Fibroblast of lung (primary cell): Measurements from ENCODE around the gene FTCDNL1. TPM values are rescaled to one million over a fixed set of nuclear protein-coding genes. Genes with fewer than 3 reads are reported as not detected.

Experiments
- DNase-seq, 2 donors: peaks; one replicate each; pipeline versions ENCODE4 v3.0.0 to v3.0.0-alpha.2; 2010; ENCODE audit warnings: low read depth in 2 of 2
- H2AFZ ChIP-seq: 2 replicates; pipeline ENCODE4 v1.5.1; 2012; ENCODE audit warnings: low read length, control low read depth, inconsistent platforms
- H3K27ac ChIP-seq: 2 replicates; pipeline ENCODE4 v1.5.1; 2011; ENCODE audit warnings: low read length, control low read depth; ENCODE audit not compliant: insufficient read depth
- H3K27me3 ChIP-seq: 2 replicates; pipeline ENCODE4 v1.5.1; 2011; ENCODE audit warnings: mild to moderate bottlenecking, low read length; ENCODE audit not compliant: control insufficient read depth, insufficient read depth
- H3K36me3 ChIP-seq: 2 replicates; pipeline ENCODE4 v1.5.1; 2011; ENCODE audit warnings: low read length; ENCODE audit not compliant: control insufficient read depth, insufficient read depth
- H3K4me1 ChIP-seq: 2 replicates; pipeline ENCODE4 v1.5.1; 2011; ENCODE audit warnings: low read length; ENCODE audit not compliant: control insufficient read depth, insufficient read depth; ENCODE audit errors: extremely low read depth
- H3K4me2 ChIP-seq: 2 replicates; pipeline ENCODE4 v1.5.1; 2011; ENCODE audit warnings: low read length, control low read depth; ENCODE audit not compliant: insufficient read depth; ENCODE audit errors: extremely low read depth
- H3K4me3 ChIP-seq, 4 experiments: fragments of 200-600 bp in 1 of 4; sonication (generic) in 1 of 4; replicated peaks in 1 of 4; 2 replicates each; pipeline ENCODE4 v1.5.1; 2011 to 2016; ENCODE audit warnings: low read length in 4 of 4, low read depth in 3 of 4, mild to moderate bottlenecking in 3 of 4, control low read depth in 2 of 4, inconsistent platforms in 1 of 4, mixed read lengths in 1 of 4; ENCODE audit not compliant: insufficient read depth in 1 of 4; ENCODE audit errors: control extremely low read depth in 1 of 4
- H3K79me2 ChIP-seq: 2 replicates; pipeline ENCODE4 v1.5.1; 2012; ENCODE audit warnings: mild to moderate bottlenecking, low read length, inconsistent platforms; ENCODE audit not compliant: control insufficient read depth, insufficient read depth
- H3K9ac ChIP-seq: 2 replicates; pipeline ENCODE4 v1.5.1; 2011; ENCODE audit warnings: mild to moderate bottlenecking, low read length, control low read depth; ENCODE audit not compliant: insufficient read depth
- H3K9me3 ChIP-seq: 2 replicates; pipeline ENCODE4 v1.5.1; 2012; ENCODE audit warnings: low read depth, low read length; ENCODE audit not compliant: control insufficient read depth, insufficient read depth
- H4K20me1 ChIP-seq: 2 replicates; pipeline ENCODE4 v1.5.1; 2011; ENCODE audit warnings: low read length; ENCODE audit not compliant: control insufficient read depth, insufficient read depth; ENCODE audit errors: extremely low read depth
- CTCF ChIP-seq, 2 donors: IDR thresholded peaks in 1 of 2; conservative IDR thresholded peaks in 1 of 2; 1 replicate in 1 of 2; 2 replicates in 1 of 2; pipeline ENCODE4 v1.5.1; 2011 to 2012; ENCODE audit warnings: low read length in 2 of 2, control low read depth in 1 of 2, inconsistent platforms in 1 of 2, low read depth in 1 of 2, mild to moderate bottlenecking in 1 of 2
- EZH2 ChIP-seq: IDR thresholded peaks from 2 replicates; pipeline ENCODE4 v1.5.1; 2012; ENCODE audit warnings: low read length, control low read depth, mild to moderate bottlenecking; ENCODE audit errors: missing control alignments
- polyA plus RNA-seq, 2 donors: library from polyadenylated mRNA; depleted of rRNA in 1 of 2; stranded (reverse) in 1 of 2; unstranded in 1 of 2; fragments of >200 nt; gene quantifications; 2 replicates each; pipeline ENCODE4 v1.2.1, GENCODE V29; 2011 to 2012; ENCODE audit warnings: missing spikeins in 1 of 2
- total RNA-seq: library from RNA; depleted of rRNA; stranded (reverse); fragments of >200 nt; gene quantifications from 2 replicates; pipeline ENCODE4 v1.2.1, GENCODE V29; 2014

FTCDNL1 gene
- total and polyA plus RNA-seq, 2 donors (not counting 1 experiment from before 2014, with no cell fraction given) = 1.0 to 3.6 TPM

- Histone ChIP-seq H3K4me1 (no peaks in the 10 kb centered on the region), H3K4me3 (no peak overlapping the region), H3K9ac (no peak overlapping the region), H3K79me2 (no peaks in the 10 kb centered on the region), H3K4me2 (no peak overlapping the region), H3K36me3 (no peaks in the 10 kb centered on the region), H2AFZ (no peak overlapping the region), H3K27ac (no peak overlapping the region), H3K27me3 (no peaks in the 10 kb centered on the region), H4K20me1 (no peaks in the 10 kb centered on the region), H3K9me3 (no peaks in the 10 kb centered on the region)
- TF ChIP-seq EZH2 (no peak), CTCF (conservative IDR thresholded peaks at IDR 0.05 in 1 of 2, IDR thresholded peaks at IDR 0.05 in 1 of 2; ENCODE audit: low read depth in 1 of 2, low read length in 2 of 2) (no peak)
- DNase-seq = no peak
Measured at GRCh38 chr2:199883474-199884212, 32.7 kb upstream of the FTCDNL1 start.

- Histone ChIP-seq H3K9me3 (no peaks in the 10 kb centered on the region), H4K20me1 (no peaks in the 10 kb centered on the region), H2AFZ (no peak overlapping the region), H3K27me3 (no peaks in the 10 kb centered on the region), H3K9ac (no peak overlapping the region), H3K4me1 (no peaks in the 10 kb centered on the region), H3K4me3 (no peak overlapping the region), H3K36me3 (no peaks in the 10 kb centered on the region), H3K79me2 (no peaks in the 10 kb centered on the region), H3K4me2 (no peak overlapping the region), H3K27ac (no peak overlapping the region)
- no peak for TF ChIP-seq EZH2
- no peak for TF ChIP-seq CTCF (conservative IDR thresholded peaks at IDR 0.05 in 1 of 2, IDR thresholded peaks at IDR 0.05 in 1 of 2; ENCODE audit: low read depth in 1 of 2, low read length in 2 of 2)
- no peak for DNase-seq
Measured at GRCh38 chr2:199882667-199883066, 31.7 kb upstream of the FTCDNL1 start.

GRCh38 chr2:199875400-199875799 lies 24.4 kb upstream of the FTCDNL1 start:
- Histone ChIP-seq H3K27me3 (no peaks in the 10 kb centered on the region), H3K4me2 (no peak overlapping the region), H4K20me1 (no peaks in the 10 kb centered on the region), H3K36me3 (no peaks in the 10 kb centered on the region), H2AFZ (no peak overlapping the region), H3K27ac (no peak overlapping the region), H3K4me1 (no peaks in the 10 kb centered on the region), H3K79me2 (no peaks in the 10 kb centered on the region), H3K9ac (no peak overlapping the region), H3K4me3 (no peak overlapping the region), H3K9me3 (no peaks in the 10 kb centered on the region)
- DNase-seq = peak in 1 of 2 donors; percentile 22
- TF ChIP-seq CTCF (conservative IDR thresholded peaks at IDR 0.05 in 1 of 2, IDR thresholded peaks at IDR 0.05 in 1 of 2; ENCODE audit: low read depth in 1 of 2, low read length in 2 of 2) (no peak), EZH2 (no peak)
